VCaP (cell line): ENCODE data around the gene ZNF567.
A peak's percentile ranks its signal among the peaks of the same experiment; 100 is the strongest.

Source experiments
- H3K27ac ChIP-seq: fragments of 450-650 bp; 2 replicates; pipeline ENCODE4 v1.5.1; 2017
- TF ChIP-seq, protein P1 (sequence below): fragments of 450-650 bp; conservative IDR thresholded peaks from 2 replicates; pipeline ENCODE4 v1.5.1; 2017; ENCODE audit warnings: mild to moderate bottlenecking, moderate library complexity

ZNF567 gene

DNA sequence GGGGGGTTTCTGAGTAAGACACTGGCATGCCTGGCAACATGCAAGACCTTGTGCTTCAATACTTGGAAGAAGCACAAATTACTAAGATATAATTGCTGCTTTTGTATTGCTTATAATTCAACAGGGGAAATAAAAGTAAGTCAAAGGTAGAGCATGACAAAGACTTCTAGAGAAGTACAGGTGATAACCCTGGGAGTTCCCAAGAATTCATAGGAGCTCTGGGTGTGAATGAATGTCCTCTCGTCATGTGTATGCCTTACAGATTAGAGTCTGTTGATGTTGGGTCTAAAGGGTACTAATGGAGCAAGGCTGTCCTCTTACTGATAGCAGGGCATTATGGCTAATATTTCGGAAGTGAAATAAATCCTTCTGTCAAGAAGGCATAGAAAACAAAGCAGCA, 13.2 kb upstream of the ZNF567 start:
- TF ChIP-seq, protein P1, sequence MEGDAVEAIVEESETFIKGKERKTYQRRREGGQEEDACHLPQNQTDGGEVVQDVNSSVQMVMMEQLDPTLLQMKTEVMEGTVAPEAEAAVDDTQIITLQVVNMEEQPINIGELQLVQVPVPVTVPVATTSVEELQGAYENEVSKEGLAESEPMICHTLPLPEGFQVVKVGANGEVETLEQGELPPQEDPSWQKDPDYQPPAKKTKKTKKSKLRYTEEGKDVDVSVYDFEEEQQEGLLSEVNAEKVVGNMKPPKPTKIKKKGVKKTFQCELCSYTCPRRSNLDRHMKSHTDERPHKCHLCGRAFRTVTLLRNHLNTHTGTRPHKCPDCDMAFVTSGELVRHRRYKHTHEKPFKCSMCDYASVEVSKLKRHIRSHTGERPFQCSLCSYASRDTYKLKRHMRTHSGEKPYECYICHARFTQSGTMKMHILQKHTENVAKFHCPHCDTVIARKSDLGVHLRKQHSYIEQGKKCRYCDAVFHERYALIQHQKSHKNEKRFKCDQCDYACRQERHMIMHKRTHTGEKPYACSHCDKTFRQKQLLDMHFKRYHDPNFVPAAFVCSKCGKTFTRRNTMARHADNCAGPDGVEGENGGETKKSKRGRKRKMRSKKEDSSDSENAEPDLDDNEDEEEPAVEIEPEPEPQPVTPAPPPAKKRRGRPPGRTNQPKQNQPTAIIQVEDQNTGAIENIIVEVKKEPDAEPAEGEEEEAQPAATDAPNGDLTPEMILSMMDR: no peak
- no peak overlapping the region for H3K27ac ChIP-seq

DNA sequence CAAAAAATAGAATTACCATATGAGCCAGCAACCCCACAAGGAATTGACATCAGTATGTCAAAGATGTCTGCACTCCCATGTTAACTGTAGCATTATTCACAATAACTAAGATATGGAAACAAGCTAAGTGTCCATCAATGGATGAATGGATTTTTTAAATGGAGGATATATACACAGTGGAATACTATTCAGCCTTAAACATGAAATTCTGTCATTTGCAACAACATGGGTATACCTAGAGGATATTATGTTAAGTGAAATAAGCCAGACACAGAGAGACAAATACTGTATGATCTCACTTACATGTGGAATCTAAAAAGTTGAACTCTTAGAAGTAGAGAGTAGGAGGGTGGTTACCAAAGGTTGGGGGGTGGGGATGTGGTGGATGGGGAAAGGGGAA, 8.0 kb upstream of the ZNF567 start:
- no peak overlapping the region for H3K27ac ChIP-seq
- TF ChIP-seq, protein P1: no peak

DNA sequence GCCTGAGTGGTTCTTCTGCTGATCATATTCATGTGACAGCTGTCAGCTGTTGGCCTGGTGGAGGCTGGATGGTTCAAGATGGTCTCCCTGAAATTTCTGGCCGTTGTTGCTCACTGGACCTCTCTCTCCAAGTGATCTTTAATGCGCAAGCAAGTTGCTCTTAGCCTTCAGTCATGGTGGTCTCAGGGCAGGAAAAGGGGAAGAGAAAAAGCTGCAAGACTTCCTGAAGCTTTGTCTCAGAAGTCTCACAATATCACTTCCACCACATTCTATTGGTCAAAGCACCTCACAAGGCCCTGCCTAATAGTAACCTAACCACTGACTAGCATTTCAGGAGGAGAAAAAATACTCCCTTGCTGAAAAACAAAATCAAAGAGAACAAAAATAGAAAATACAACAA, 1.6 kb upstream of the ZNF567 start:
- TF ChIP-seq, protein P1: no peak
- peak overlapping the region; percentile 82 for H3K27ac ChIP-seq

DNA sequence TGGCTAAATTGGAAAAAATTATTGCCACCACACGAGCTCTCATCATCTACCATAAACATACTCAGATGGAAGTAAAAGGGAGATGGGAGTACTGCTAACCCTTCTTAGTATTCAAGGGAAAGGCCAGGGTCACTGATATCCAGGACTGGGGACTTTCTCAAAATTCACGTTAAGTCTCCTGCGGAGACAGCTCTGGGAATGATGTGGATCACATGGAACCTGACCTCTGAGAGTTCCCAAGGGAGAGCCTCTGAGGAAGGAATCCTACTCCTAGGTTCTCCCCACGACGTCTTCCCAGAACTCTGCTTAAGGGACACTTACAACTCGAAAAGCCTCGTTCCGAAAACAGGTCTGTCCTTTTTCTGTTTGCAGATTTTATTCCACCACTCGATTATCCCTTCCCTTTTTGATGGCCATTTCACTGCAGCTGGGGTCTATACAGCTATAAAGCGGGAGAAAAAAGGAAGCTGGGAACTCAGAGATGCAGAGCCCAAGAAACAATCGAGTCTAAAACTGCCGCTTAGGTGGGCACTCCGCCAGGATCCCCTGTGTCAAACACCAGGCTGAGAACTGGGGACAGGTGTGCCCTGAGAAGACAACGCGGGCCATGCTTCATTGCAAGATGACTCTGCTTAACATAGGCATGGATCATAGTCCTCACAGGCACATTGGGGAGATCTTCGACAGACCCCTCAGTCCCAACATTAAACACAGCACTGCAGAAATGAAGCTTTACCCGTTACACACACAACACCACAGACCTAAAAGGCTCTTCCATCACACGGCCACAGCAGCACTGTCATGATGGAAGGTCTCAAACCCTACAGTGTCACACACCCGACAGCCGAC, 823 bp upstream of the ZNF567 start:
- TF ChIP-seq, protein P1: no peak
- H3K27ac ChIP-seq: peak overlapping the region; percentile 82

DNA sequence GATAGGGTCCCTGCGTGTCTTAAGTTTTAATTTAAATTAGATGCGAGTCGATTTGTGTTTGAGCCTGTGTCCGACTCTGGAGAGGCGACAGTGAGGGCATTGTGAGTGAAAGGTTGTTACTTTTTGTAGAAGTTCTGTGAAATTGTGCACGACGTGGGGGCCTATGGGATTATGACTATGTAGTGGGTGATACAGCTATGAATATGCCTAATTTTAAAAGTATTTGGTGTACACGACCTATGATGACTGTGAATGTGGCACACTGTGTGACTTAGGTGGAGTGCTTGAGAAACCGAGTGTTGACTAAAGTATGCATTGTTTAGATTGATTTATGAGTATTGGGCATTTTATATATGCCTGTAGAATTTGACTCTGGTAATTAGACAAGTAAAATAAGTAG, 646 bp downstream of the ZNF567 start:
- TF ChIP-seq, protein P1: no peak
- H3K27ac ChIP-seq: peak overlapping the region; percentile 82

DNA sequence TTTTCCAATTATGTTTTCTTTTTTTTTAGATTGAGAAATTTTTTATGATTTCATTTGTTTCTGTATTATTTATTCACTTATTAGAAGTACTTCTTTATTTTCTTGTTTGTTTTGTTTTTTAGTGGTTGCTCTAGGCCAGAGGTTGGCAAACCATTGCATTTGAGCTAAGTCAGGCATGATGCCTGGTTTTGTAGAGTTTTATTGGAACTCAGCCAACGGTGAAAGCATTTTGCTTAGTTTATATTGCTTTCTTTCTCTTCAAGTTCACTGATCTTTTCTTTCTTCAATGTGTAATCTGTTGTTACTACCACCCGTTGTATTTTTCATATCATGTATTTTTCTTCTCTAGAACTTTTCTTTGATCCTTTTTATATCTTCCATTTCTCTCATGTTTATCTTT, 19.7 kb downstream of the ZNF567 start:
- TF ChIP-seq, protein P1: no peak
- no peak overlapping the region for H3K27ac ChIP-seq

DNA sequence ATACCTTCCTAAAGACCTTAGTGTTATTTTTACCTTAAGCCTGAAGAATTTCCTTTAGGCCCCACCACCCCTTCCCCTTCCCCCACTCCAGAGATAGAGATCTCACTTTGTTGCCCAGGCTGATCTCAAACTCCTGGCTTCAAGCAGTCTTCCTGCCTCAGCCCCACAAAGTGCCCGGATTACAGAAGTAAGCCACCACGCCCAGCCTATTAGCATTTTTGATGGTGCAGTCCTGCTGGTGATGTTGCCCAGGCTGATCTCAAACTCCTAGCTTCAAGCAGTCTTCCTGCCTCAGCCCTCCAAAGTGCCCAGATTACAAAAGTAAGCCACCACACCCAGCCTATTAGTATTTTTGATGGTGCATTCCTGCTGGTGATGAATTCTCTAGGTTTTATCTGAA, 22.0 kb downstream of the ZNF567 start:
- H3K27ac ChIP-seq: no peak overlapping the region
- TF ChIP-seq, protein P1: no peak
